H1 (cell line): ENCODE results near the gene TMEM164. TPM values are rescaled to one million over a fixed set of nuclear protein-coding genes. Genes with fewer than 3 reads are reported as not detected.

ENCODE experiments used
- CTCF ChIA-PET: fragments of 300-600 bp; sonication (Branson Sonifier 250); formaldehyde crosslinking; loops from one replicate; lab custom pipeline; 2021; ENCODE audit not compliant: partially characterized antibody; lab: Charles Lee
- POLR2A ChIA-PET: fragments of 300-600 bp; sonication (Branson Sonifier 250); formaldehyde crosslinking; loops from one replicate; lab custom pipeline; 2021; ENCODE audit warnings: inconsistent platforms; ENCODE audit not compliant: partially characterized antibody; lab: Charles Lee
- DNase-seq, 2 experiments: peaks; one replicate each; pipeline versions ENCODE4 v3.0.0 to v3.0.0-alpha.2; 2010 to 2022; ENCODE audit warnings: low spot score in 2 of 2, low read depth in 1 of 2, mixed read lengths in 1 of 2
- FAIRE-seq: peaks from 2 replicates; lab custom pipeline; 2011; peaks lifted over from hg19 to GRCh38; lab: Jason Lieb, UNC
- H2AFZ ChIP-seq: 2 replicates; pipeline ENCODE4 v1.8.1; 2012; ENCODE audit warnings: low read length, inconsistent platforms
- H2AK5ac ChIP-seq: 2 replicates; pipeline ENCODE4 v1.6.1; 2013; ENCODE audit warnings: low read depth, low read length
- H2BK120ac ChIP-seq: replicated peaks from 2 replicates; pipeline ENCODE3; 2013; ENCODE audit warnings: low read depth, low read length, inconsistent platforms
- H2BK12ac ChIP-seq: 2 replicates; pipeline ENCODE4 v1.6.1; 2013; ENCODE audit warnings: low read depth, low read length
- H2BK15ac ChIP-seq: 2 replicates; pipeline ENCODE4 v1.6.1; 2013; ENCODE audit warnings: low read length
- H2BK20ac ChIP-seq: 2 replicates; pipeline ENCODE4 v1.6.1; 2013; ENCODE audit warnings: low read length
- H2BK5ac ChIP-seq: 2 replicates; pipeline ENCODE4 v1.6.1; 2013; ENCODE audit warnings: low read depth, low read length
- H3K14ac ChIP-seq: 2 replicates; pipeline ENCODE4 v1.6.1; 2013; ENCODE audit warnings: inconsistent platforms; ENCODE audit not compliant: insufficient read length
- H3K18ac ChIP-seq: 2 replicates; pipeline ENCODE4 v1.6.1; 2013; ENCODE audit warnings: low read length; ENCODE audit errors: extremely low read depth
- H3K23ac ChIP-seq: 2 replicates; pipeline ENCODE4 v1.6.1; 2013; ENCODE audit warnings: inconsistent platforms; ENCODE audit not compliant: insufficient read length
- H3K23me2 ChIP-seq: 2 replicates; pipeline ENCODE4 v1.6.1; 2013; ENCODE audit warnings: low read depth, low read length
- H3K27ac ChIP-seq: 2 replicates; pipeline ENCODE4 v1.6.1; 2011; ENCODE audit warnings: low read depth, low read length, inconsistent platforms
- H3K27me3 ChIP-seq, 4 experiments: replicated peaks in 1 of 4; 1 replicate in 1 of 4; 2 replicates in 3 of 4; pipeline versions ENCODE4 v1.6.1 to v1.8.1; 2011 to 2013; ENCODE audit warnings: low read length in 3 of 4, mild to moderate bottlenecking in 3 of 4, inconsistent platforms in 2 of 4, mixed read lengths in 2 of 4, moderate library complexity in 1 of 4; ENCODE audit not compliant: control insufficient read depth in 3 of 4, insufficient read depth in 3 of 4; ENCODE audit errors: extremely low read depth in 1 of 4
- H3K36me3 ChIP-seq, 4 experiments: 2 replicates each; pipeline versions ENCODE4 v1.6.1 to v1.8.1; 2011 to 2013; ENCODE audit warnings: mild to moderate bottlenecking in 4 of 4, low read length in 3 of 4, moderate library complexity in 2 of 4, control low read depth in 1 of 4, inconsistent platforms in 1 of 4; ENCODE audit not compliant: insufficient read depth in 4 of 4, control insufficient read depth in 2 of 4
- H3K4ac ChIP-seq: replicated peaks from 2 replicates; pipeline ENCODE3; 2013; ENCODE audit warnings: low read length, low read depth, mixed read lengths, inconsistent platforms; ENCODE audit not compliant: insufficient read length
- H3K4me1 ChIP-seq, 4 experiments: replicated peaks in 1 of 4; 1 replicate in 1 of 4; 2 replicates in 3 of 4; pipeline versions ENCODE4 v1.6.1 to v1.8.1; 2011 to 2013; ENCODE audit warnings: low read length in 3 of 4, inconsistent platforms in 2 of 4, mixed read lengths in 1 of 4; ENCODE audit not compliant: insufficient read depth in 4 of 4, control insufficient read depth in 3 of 4
- H3K4me2 ChIP-seq, 2 experiments: 2 replicates each; pipeline versions ENCODE4 v1.6.1 to v1.8.1; 2011 to 2013; ENCODE audit warnings: low read depth in 2 of 2, low read length in 2 of 2, control low read depth in 1 of 2, inconsistent platforms in 1 of 2, mild to moderate bottlenecking in 1 of 2; ENCODE audit not compliant: insufficient read depth in 1 of 2
- H3K4me3 ChIP-seq, 4 experiments: fragments of 200-600, 300-600 bp in 1 of 4; sonication (generic), shearing (Covaris generic), sonication (Bioruptor Twin) in 1 of 4; 2 replicates each; pipeline versions ENCODE4 v1.5.1 to v1.8.1; 2011 to 2016; ENCODE audit warnings: low read length in 4 of 4, low read depth in 3 of 4, control low read depth in 2 of 4, inconsistent platforms in 2 of 4, mild to moderate bottlenecking in 2 of 4, mixed read lengths in 1 of 4, moderate library complexity in 1 of 4; ENCODE audit not compliant: insufficient read depth in 2 of 4; ENCODE audit errors: extremely low read depth in 1 of 4
- H3K56ac ChIP-seq: replicated peaks from 2 replicates; pipeline ENCODE3; 2013; ENCODE audit warnings: low read depth, mild to moderate bottlenecking, mixed read lengths, low read length, inconsistent platforms; ENCODE audit not compliant: insufficient read length
- H3K79me1 ChIP-seq: 2 replicates; pipeline ENCODE4 v1.6.1; 2013; ENCODE audit warnings: low read depth, low read length, control low read depth
- H3K79me2 ChIP-seq, 2 experiments: 2 replicates each; pipeline versions ENCODE4 v1.6.1 to v1.8.1; 2012 to 2013; ENCODE audit warnings: low read length in 2 of 2, mild to moderate bottlenecking in 2 of 2, inconsistent platforms in 1 of 2; ENCODE audit not compliant: insufficient read depth in 2 of 2, control insufficient read depth in 1 of 2
- H3K9ac ChIP-seq, 4 experiments: replicated peaks in 1 of 4; 1 replicate in 1 of 4; 2 replicates in 3 of 4; pipeline versions ENCODE4 v1.6.1 to v1.8.1; 2011 to 2013; ENCODE audit warnings: low read depth in 3 of 4, low read length in 3 of 4, control low read depth in 2 of 4, mild to moderate bottlenecking in 2 of 4, moderate library complexity in 2 of 4, inconsistent platforms in 1 of 4; ENCODE audit errors: extremely low read depth in 1 of 4
- H3K9me3 ChIP-seq, 2 experiments: 2 replicates each; pipeline versions ENCODE4 v1.6.1 to v1.8.1; 2012 to 2013; ENCODE audit warnings: mild to moderate bottlenecking in 2 of 2, moderate library complexity in 2 of 2, control low read depth in 1 of 2, inconsistent platforms in 1 of 2, low read depth in 1 of 2, low read length in 1 of 2, mixed read lengths in 1 of 2; ENCODE audit not compliant: insufficient read depth in 2 of 2
- H4K20me1 ChIP-seq, 2 experiments: replicated peaks in 1 of 2; 2 replicates each; pipeline versions ENCODE3 to v1.8.1; 2011 to 2013; ENCODE audit warnings: inconsistent platforms in 2 of 2, low read length in 2 of 2, mild to moderate bottlenecking in 1 of 2; ENCODE audit not compliant: insufficient read depth in 2 of 2, control insufficient read depth in 1 of 2
- H4K5ac ChIP-seq: 2 replicates; pipeline ENCODE4 v1.6.1; 2013; ENCODE audit warnings: low read length, low read depth, mixed read lengths, inconsistent platforms; ENCODE audit not compliant: insufficient read length
- H4K8ac ChIP-seq: 2 replicates; pipeline ENCODE4 v1.8.0; 2013; ENCODE audit warnings: mild to moderate bottlenecking, moderate library complexity, low read length, inconsistent platforms; ENCODE audit not compliant: insufficient read depth; ENCODE audit errors: extremely low read depth
- H4K91ac ChIP-seq: replicated peaks from 2 replicates; pipeline ENCODE3; 2013; ENCODE audit warnings: low read length, mixed read lengths, inconsistent platforms; ENCODE audit not compliant: insufficient read length
- NRF1 ChIP-seq: IDR thresholded peaks from 2 replicates; pipeline ENCODE4 v1.6.1; 2011; ENCODE audit warnings: mild to moderate bottlenecking, low read depth, low read length, improper control_type of control experiment
- WGBS, 2 experiments: shearing (Covaris generic) in 1 of 2; methylation state at CpG; one replicate each; pipeline versions ENCODE4 v1.1.6 to v1.1.7; 2013 to 2015; ENCODE audit warnings: low lambda C conversion rate in 2 of 2, mixed read lengths in 2 of 2, inconsistent platforms in 1 of 2, low coverage in 1 of 2, missing lambda C conversion rate in 1 of 2; ENCODE audit not compliant: insufficient replicate concordance in 2 of 2, insufficient coverage in 1 of 2, insufficient read length in 1 of 2; ENCODE audit errors: extremely low coverage in 1 of 2, missing lambda C conversion rate in 1 of 2; 5-methylcytosine and 5-hydroxymethylcytosine counted together
- polyA plus RNA-seq, 7 experiments: library from polyadenylated mRNA; depleted of rRNA in 3 of 7; stranded (reverse) in 5 of 7; unstranded in 2 of 7; fragments of >200 nt in 5 of 7; fragments of 200-250 nt in 2 of 7; gene quantifications; 1 replicate in 5 of 7; 2 replicates in 1 of 7; 4 replicates in 1 of 7; pipeline versions ENCODE4 v1.2.1 to v1.2.3, GENCODE V29; 2011 to 2013; ENCODE audit warnings: missing spikeins in 2 of 7, mixed read lengths in 2 of 7
- total RNA-seq: library from RNA; stranded (reverse); fragmentation: NEBNext Ultra II Directional; extraction: Animal tissue kit (Norgen Biotek cat#: 25700); gene quantifications from 2 replicates; pipeline ENCODE4 v1.2.1, GENCODE V29; 2021

TMEM164 gene
- total and polyA plus RNA-seq, 2 of the 8 experiments (the other 6 are each of a cell fraction or from before 2014, with no cell fraction given) = 7.3 to 14.8 TPM

DNA sequence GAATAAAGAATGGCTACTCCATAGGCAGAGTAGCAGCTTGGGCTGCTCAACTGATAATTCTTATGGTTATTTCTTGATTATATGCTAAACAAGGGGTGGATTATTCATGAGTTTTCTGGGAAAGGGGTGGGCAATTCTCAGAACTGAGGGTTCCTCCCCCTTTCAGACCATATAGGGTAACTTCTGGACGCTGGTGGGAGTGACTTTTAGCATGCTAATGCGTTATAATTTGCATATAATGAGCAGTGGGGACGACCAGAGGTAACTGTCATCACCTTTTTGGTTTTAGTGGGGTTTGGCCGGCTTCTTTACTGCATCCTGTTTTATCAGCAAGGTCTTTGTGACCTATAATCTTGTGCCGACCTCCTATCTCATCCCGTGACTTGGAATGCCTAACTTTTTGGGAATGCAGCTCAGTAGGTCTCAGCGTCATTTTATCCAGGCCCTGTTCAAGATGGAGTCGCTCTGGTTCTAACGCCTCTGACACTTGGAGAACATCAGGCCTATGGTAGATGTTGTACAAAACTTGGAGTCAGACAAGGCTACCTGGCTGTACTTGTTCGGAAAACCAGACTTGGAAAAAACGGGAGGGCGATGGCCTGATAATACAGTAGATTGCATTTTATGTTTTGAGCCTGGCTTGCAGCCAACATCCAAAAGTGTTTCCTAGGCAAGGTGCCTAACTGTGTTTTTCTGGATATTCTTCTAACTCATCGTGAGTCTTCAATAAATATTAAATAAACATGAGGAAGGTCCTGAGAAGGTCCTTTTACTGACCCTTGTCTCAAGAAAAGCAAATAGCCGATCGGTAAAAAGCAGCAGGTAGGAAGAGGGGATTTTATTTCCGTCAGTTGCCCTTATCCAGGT, 1.8 kb upstream of the TMEM164 start:
- H3K4me1 ChIP-seq = peaks cover 0 to 14% (median 5%) of the 10 kb centered on the region in 4 experiments; a peak in 6 of 7 replicates
- TF ChIP-seq NRF1 = no peak
- H3K36me3 ChIP-seq = no peaks in the 10 kb centered on the region
- DNase-seq (no peak), FAIRE-seq (peak; percentile 65)
- no peak overlapping the region for H3K27ac ChIP-seq
- H3K23me2 ChIP-seq = peaks cover 2% of the 10 kb centered on the region; the same call in 1 of the 2 replicates
- no peaks in the 10 kb centered on the region for H3K27me3 ChIP-seq
- ChIA-PET CTCF (no interaction called here), POLR2A (interaction anchor here (1.1 to 1.9 kb wide), 2 partner anchors 12 to 14 kb away, joined by 3 to 8 read pairs; no protein-coding TSS in a partner anchor)
- H3K4ac ChIP-seq = no peak overlapping the region
- peak overlapping the region in 1 of 2 experiments; percentile 81; a peak in 2 of 4 replicates for H3K4me2 ChIP-seq
- H4K91ac ChIP-seq = no peak overlapping the region
- H4K5ac ChIP-seq = no peak overlapping the region
- no peak overlapping the region for H2AK5ac ChIP-seq
- no peak overlapping the region for H2BK5ac ChIP-seq
- no peak overlapping the region for H2BK15ac ChIP-seq
- no peaks in the 10 kb centered on the region for H3K79me1 ChIP-seq
- H3K4me3 ChIP-seq = no peak overlapping the region
- H3K79me2 ChIP-seq = peaks cover 0 to 3% of the 10 kb centered on the region in 2 experiments; a peak in 1 of 4 replicates
- no peak overlapping the region for H2BK12ac ChIP-seq
- no peak overlapping the region for H3K9ac ChIP-seq
- H3K14ac ChIP-seq = no peak overlapping the region
- H2BK120ac ChIP-seq = no peak overlapping the region
- H4K20me1 ChIP-seq = peaks cover 0 to 3% of the 10 kb centered on the region in 2 experiments
- no peak overlapping the region for H3K23ac ChIP-seq
- H2AFZ ChIP-seq = no peak overlapping the region
- H4K8ac ChIP-seq = no peak overlapping the region
- no peak overlapping the region for H3K56ac ChIP-seq
- 73% methylated on average over 16 of the region's 16 CpGs; no CpG with 5 or more reads in 1 of the 2 experiments for WGBS, 2 experiments
- no peak overlapping the region for H2BK20ac ChIP-seq
- H3K9me3 ChIP-seq = no peaks in the 10 kb centered on the region
- no peak overlapping the region for H3K18ac ChIP-seq
